GM21447 (cell line): ENCODE results near the gene CNTN5.

ENCODE experiments used
- ATAC-seq: cut with Tn5 transposase; IDR thresholded peaks from one replicate; pipeline ENCODE4 v1.9.1; 2021; ENCODE audit not compliant: unreplicated experiment

CNTN5 gene

DNA sequence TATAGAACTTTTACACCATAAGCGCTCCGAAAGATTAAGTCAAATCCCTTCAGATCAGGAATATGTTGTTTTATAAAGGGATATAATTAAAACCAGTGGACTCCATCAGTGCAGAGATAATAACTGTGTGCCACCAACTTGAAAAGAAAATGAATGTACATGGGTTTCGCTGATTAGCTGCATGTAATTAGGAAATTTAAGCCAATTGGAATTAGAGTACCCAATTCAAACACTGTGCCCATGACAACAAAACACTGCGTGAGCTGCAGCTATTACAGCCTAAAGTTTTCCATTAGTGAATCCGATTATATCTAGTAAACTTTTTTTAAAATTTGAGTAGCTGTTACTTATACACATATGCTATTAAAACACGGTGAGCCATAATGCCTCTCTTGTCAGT is 1274.0 kb downstream of the CNTN5 start:
- no peak for ATAC-seq

DNA sequence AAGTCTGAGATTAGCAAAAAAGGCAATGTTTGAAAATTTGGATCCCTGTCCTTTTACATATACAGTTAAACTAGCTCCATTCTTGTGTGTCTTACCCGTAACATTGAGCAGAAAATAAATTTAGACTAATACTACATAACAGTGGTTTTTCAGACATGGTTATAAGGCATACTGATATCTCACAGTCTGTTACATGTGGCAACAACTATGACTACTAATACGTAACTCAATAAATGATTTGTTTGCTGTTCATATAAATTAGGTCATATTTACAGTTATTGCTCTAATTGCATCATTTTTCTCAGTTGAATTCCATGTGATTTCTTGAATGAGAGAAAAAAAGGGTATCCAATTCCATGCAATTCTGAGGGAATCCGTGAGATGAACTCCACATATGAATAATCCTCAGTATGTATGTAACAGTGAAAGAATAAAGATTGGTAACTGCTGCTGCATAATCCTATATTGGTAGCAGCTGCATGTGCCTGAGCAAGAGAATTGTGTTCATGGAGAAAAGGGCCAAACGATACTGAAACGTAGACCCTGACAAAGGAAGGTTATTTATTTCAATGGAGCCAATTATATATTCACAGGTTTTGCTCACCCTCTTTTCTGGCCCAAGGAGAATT is 1275.4 kb downstream of the CNTN5 start:
- no peak for ATAC-seq

- ATAC-seq = no peak
These were observed 1276.8 kb downstream of the CNTN5 start for GRCh38 chr11:100297516-100297915.

GRCh38 chr11:100302824-100303223 is 1282.1 kb downstream of the CNTN5 start:
- ATAC-seq = no peak

GRCh38 chr11:100303897-100304296 is 1283.1 kb downstream of the CNTN5 start:
- ATAC-seq = no peak

- no peak for ATAC-seq
These were observed 1287.5 kb downstream of the CNTN5 start for GRCh38 chr11:100308202-100308601.

DNA sequence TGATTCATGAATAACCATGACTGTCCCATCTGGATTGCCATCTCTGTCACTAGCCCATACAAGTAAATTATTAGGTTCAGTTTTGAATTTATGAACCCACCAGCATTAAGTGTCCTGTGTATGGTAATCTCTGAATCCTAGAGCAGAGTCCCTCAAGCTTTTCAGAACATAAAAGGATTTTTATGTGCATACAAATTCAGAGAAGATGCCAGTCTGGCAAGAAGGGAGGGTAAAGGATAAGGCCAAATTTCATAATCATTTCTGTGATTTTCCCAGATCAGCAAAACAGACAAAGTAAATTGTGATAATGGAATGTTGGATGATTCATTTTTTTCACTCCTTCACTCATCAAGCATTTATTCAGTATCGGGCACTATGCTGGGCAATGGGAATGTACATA is 1295.2 kb downstream of the CNTN5 start:
- ATAC-seq = no peak

DNA sequence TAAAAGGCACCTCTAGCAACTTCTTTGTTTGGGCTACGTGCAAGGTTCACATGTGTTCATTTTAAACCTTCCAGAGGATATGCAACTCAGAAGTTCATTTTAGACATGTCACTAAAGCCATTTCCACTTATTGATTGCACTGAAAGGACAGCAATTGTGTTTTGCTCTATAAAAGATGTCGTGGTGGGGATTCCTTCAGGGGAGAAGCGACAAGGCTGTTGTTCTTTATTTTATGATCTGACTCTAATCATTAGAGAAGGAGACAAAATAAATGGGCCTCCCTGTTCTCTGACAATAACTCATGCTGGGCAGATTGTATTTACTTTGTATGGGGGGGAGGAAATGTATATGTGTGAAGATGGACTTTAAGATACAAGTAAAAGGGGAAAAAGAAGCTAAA is 1296.2 kb downstream of the CNTN5 start:
- no peak for ATAC-seq

- no peak for ATAC-seq
These were observed 1298.9 kb downstream of the CNTN5 start for GRCh38 chr11:100319691-100320090.

- no peak for ATAC-seq
These were observed 1308.0 kb downstream of the CNTN5 start for GRCh38 chr11:100328626-100329340.

DNA sequence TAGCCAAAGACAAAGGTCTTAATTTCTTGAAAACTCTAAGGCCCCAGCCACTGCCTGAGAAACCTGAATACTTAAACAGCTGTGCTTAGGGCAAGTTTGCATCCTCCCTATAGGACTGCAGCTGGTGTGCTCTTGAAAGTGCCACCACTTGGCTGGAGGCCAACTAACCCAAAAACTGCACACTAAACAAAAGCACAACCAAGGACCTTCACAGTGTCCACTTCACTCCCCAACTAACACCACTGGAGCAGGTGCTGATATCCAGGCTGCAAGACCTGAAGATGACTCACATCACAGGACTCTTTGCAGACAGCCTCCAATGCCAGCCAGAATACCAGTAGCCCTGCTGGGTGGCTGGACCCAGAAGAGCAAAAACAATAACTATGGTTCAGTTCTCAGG is 1308.6 kb downstream of the CNTN5 start:
- no peak for ATAC-seq

GRCh38 chr11:100336873-100337272 is 1316.1 kb downstream of the CNTN5 start:
- ATAC-seq = no peak

GRCh38 chr11:100338144-100338840 is 1317.5 kb downstream of the CNTN5 start:
- ATAC-seq = no peak

DNA sequence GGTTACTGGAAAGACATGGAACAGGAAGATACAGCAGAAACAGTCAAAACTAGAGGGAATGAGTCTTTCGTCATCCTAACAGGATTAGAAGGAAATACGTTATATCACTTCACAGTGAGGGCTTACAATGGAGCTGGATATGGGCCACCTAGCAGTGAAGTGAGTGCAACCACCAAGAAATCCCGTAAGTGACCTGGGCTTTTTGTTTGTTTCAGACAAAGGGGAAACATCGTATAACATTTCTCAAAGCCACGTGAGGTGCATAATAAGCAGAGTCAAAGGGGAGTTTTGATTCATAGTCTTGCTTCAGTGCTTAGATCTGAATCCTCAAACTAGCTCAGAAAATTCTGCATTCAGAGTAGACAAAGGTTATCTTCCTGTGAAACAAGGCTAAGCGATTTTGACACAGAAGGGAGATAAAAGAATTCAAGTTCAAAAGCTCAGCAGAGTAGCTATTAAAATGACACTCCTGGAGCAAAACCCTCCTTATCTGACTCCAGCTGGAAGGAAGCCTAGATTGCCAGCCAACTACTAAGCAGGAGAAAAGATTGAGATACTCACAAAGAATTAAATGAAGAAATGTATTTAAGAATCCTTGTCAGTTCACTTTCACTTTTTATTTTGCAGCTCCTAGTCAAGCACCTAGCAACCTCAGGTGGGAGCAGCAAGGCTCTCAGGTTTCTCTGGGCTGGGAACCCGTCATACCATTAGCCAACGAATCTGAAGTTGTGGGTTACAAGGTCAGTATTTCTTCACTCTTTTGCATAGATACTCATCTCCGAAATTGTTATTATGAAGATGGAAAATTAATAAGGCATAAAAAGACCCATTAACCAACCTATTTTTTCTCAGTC is 1319.9 kb downstream of the CNTN5 start:
- ATAC-seq = no peak

DNA sequence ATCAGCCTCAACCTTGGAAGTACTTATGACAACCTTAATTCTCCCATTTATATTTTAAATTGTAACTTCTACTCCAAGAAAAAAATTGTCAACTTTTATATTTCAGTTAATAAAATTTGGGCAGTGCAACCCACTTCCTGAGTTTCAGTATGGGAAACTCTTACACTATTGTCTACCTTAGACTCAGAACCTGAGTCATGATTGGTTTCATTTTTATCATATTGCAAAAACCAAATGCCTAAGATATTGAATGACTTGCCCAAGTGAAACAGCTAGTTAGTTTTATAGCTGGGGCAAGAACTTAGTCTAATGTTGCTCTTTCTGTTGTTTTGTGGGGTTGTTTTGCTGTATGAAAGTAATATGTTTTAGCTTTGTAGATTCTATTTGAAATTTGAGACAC is 1332.3 kb downstream of the CNTN5 start:
- no peak for ATAC-seq

GRCh38 chr11:100354736-100355135 is 1334.0 kb downstream of the CNTN5 start:
- ATAC-seq = no peak

- ATAC-seq = no peak
These were observed 1335.3 kb downstream of the CNTN5 start for GRCh38 chr11:100356035-100356434.

GRCh38 chr11:100359281-100359680 is 1338.5 kb downstream of the CNTN5 start:
- ATAC-seq = no peak

GRCh38 chr11:100367892-100368291 is 1347.1 kb downstream of the CNTN5 start:
- no peak for ATAC-seq

- ATAC-seq = no peak
These were observed 1362.7 kb downstream of the CNTN5 start for GRCh38 chr11:100383357-100383865.

GRCh38 chr11:100396266-100396665 is 1375.5 kb downstream of the CNTN5 start:
- ATAC-seq = no peak
